Right ventricle myocardium superior (tissue), 1 donor: Measurements from ENCODE around the gene PHTF2. TPM values are rescaled to one million over a fixed set of nuclear protein-coding genes. Genes with fewer than 3 reads are reported as not detected.

ENCODE experiments used
- ATAC-seq: fragments of 200-7000 bp; cut with Tn5 transposase; one replicate; pipeline ENCODE4 v1.9.1; 2020; ENCODE audit warnings: mild to moderate bottlenecking; ENCODE audit not compliant: poor library complexity
- DNase-seq: peaks from one replicate; pipeline ENCODE4 v3.0.0-alpha.2; 2020
- intact Hi-C: fragments of 100-400 bp; cut with DNase I; formaldehyde crosslinking; loops from one replicate; pipeline ENCODE4 v1.11.2; 2022
- total RNA-seq: library from RNA; stranded (reverse); fragmentation: NEBNext Ultra II Directional; extraction: Animal tissue kit (Norgen Biotek cat#: 25700); gene quantifications from one replicate; pipeline ENCODE4 v1.2.1, GENCODE V29; 2021
- donor health status: DM: no; HTN: yes; CAD: no; lungs with severe emphysema.

Gene PHTF2
- total RNA-seq, 1 donor from 2014 or later, result 17.6 TPM

GRCh38 chr7:78002021-78002420 lies 203.4 kb downstream of the PHTF2 start:
- DNase-seq (no peak), ATAC-seq (no peak)
- intact Hi-C loops, result no loop called here

DNA sequence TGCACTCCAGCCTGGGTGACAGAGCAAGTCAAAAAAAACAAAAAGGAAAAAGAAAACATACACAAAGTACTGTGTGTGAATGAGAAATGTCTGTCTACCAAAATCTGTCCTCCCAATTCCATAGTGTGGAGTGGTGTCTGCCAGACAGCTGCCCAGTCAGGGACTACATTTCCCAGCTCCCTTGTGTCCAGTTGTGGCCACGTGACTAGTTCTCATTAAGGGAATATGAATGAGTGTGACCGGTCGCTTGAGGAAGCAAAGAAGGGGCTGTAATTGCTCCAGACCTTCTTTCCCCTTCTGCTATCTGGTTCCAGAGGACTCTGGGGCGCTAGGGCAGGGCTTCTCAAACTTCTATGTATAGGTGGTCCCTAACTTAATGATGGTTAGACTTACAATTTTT lies 204.1 kb downstream of the PHTF2 start:
- DNase-seq (no peak), ATAC-seq (no peak)
- intact Hi-C loops, result no loop called here

- intact Hi-C loops, result no loop called here
- DNase-seq, result no peak
- no peak for ATAC-seq
These were observed 207.6 kb downstream of the PHTF2 start for GRCh38 chr7:78006063-78006755.

Other genes starting within 250 kb of the PHTF2 start
- 9.3 TPM for gene RSBN1L, start 102.3 kb upstream of the PHTF2 start, total RNA-seq
- 6.6 TPM for gene TMEM60, start 339 bp upstream of the PHTF2 start, total RNA-seq